Measurements from ENCODE around the gene INPP5A.

The INPP5A gene

GRCh38 chr10:132783940-132784865 is 246.6 kb downstream of the INPP5A start:
- DNase-seq (ENCODE audit: low spot score): no peak
- in situ Hi-C loops (cut with MboI; ENCODE audit: low pct_unique_long_range_greater_than_20kb, low sequenced_read_pairs, unreplicated experiment): no loop called here
- TF ChIP-seq CTCF (IDR thresholded peaks at IDR 0.05; ENCODE audit: extremely low read depth, insufficient read depth, missing control alignments): no peak

GRCh38 chr10:132784866-132785722 is 247.5 kb downstream of the INPP5A start:
- no peak for TF ChIP-seq CTCF (IDR thresholded peaks at IDR 0.05; ENCODE audit: extremely low read depth, insufficient read depth, missing control alignments)
- in situ Hi-C loops (cut with MboI; ENCODE audit: low pct_unique_long_range_greater_than_20kb, low sequenced_read_pairs, unreplicated experiment): no loop called here
- DNase-seq (ENCODE audit: low spot score): no peak

- no peak for DNase-seq (ENCODE audit: low spot score)
- no peak for TF ChIP-seq CTCF (IDR thresholded peaks at IDR 0.05; ENCODE audit: extremely low read depth, insufficient read depth, missing control alignments)
Measured at GRCh38 chr10:132785723-132786475, 248.3 kb downstream of the INPP5A start, which contains the start of gene NKX6-2. Gene NKX6-2 (minus strand): TSS chr10:132786147. CDS start chr10:132785948, 199 bp downstream.

GRCh38 chr10:132786476-132786883 is 248.9 kb downstream of the INPP5A start:
- in situ Hi-C loops (cut with MboI; ENCODE audit: low pct_unique_long_range_greater_than_20kb, low sequenced_read_pairs, unreplicated experiment): no loop called here
- no peak for DNase-seq (ENCODE audit: low spot score)
- TF ChIP-seq CTCF (IDR thresholded peaks at IDR 0.05; ENCODE audit: extremely low read depth, insufficient read depth, missing control alignments): no peak

More at GRCh38 chr10:132785723-132786475, 248.3 kb downstream of the INPP5A start, which contains the start of gene NKX6-2:
- in situ Hi-C loops (cut with MboI; ENCODE audit: low pct_unique_long_range_greater_than_20kb, low sequenced_read_pairs, unreplicated experiment): no loop called here

- DNase-seq (ENCODE audit: low spot score): no peak
- in situ Hi-C loops (cut with MboI; ENCODE audit: low pct_unique_long_range_greater_than_20kb, low sequenced_read_pairs, unreplicated experiment): no loop called here
- TF ChIP-seq CTCF (IDR thresholded peaks at IDR 0.05; ENCODE audit: extremely low read depth, insufficient read depth, missing control alignments): no peak
Measured at GRCh38 chr10:132786884-132787494, 249.4 kb downstream of the INPP5A start.

Measured in GM13977 (cell line).